T-helper 17 cell (primary cell): ENCODE measurements around the gene VTN. TPM values are rescaled to one million over a fixed set of nuclear protein-coding genes. Genes with fewer than 3 reads are reported as not detected.

Experiments
- ATAC-seq: fragments of 150-1000 bp; cut with Tn5 transposase; 2 replicates; pipeline ENCODE4 v1.10.0; 2021; ENCODE audit warnings: mild to moderate bottlenecking, moderate library complexity
- DNase-seq, 3 donors: peaks; one replicate each; pipeline versions ENCODE4 v3.0.0 to v3.0.0-alpha.2; 2020 to 2021
- H3K9me3 ChIP-seq: one replicate; pipeline ENCODE4 v1.7.0; 2013; ENCODE audit warnings: low read length, mild to moderate bottlenecking; ENCODE audit not compliant: control insufficient read depth, poor library complexity, severe bottlenecking
- H3K27ac Mint-ChIP-seq: one replicate; pipeline ENCODE4 v1.8.0; 2022; ENCODE audit warnings: mild to moderate bottlenecking, moderate library complexity, mixed read lengths
- H3K27me3 Mint-ChIP-seq: one replicate; pipeline ENCODE4 v1.8.0; 2022; ENCODE audit warnings: mixed read lengths
- H3K36me3 Mint-ChIP-seq: one replicate; pipeline ENCODE4 v1.8.0; 2022; ENCODE audit warnings: low read depth, mixed read lengths
- H3K4me1 Mint-ChIP-seq: one replicate; pipeline ENCODE4 v1.8.0; 2022; ENCODE audit warnings: mild to moderate bottlenecking, mixed read lengths
- H3K4me3 Mint-ChIP-seq: one replicate; pipeline ENCODE4 v1.8.0; 2022; ENCODE audit warnings: mild to moderate bottlenecking, moderate library complexity, mixed read lengths
- total RNA-seq, 4 donors: library from RNA in 2 of 4; stranded (reverse) in 2 of 4; gene quantifications; one replicate each; pipeline ENCODE4 v1.2.3 and lab custom pipeline; 2022 to 2026

VTN gene
- under 1 TPM in 1 of 2 donors, not detected in 1; 0.90 TPM for total RNA-seq
- total RNA-seq (lab: John Stamatoyannopoulos, UW): 0.12 to 0.38 reads per million in 2 donors

- H3K4me3 Mint-ChIP-seq: peak within 1 kb of the TSS; percentile 97
- no peaks in the 10 kb centered on the region for H3K27me3 Mint-ChIP-seq
- no peak for DNase-seq
- H3K4me1 Mint-ChIP-seq: peaks cover 13% of the 10 kb centered on the region
- no peaks in the 10 kb centered on the region for H3K9me3 ChIP-seq
- no peaks in the 10 kb centered on the region for H3K36me3 Mint-ChIP-seq
- peak within 1 kb of the TSS; percentile 85 for H3K27ac Mint-ChIP-seq
- ATAC-seq: no peak
These were observed at the start of gene VTN for GRCh38 chr17:28370035-28370743. Gene VTN (minus strand): TSS chr17:28370307. CDS start chr17:28370203, 104 bp downstream.

- Mint-ChIP-seq H3K36me3 (peaks cover 3% of the 10 kb centered on the region), H3K27me3 (peaks cover 29% of the 10 kb centered on the region), H3K4me1 (peaks cover 8% of the 10 kb centered on the region), H3K4me3 (no peak overlapping the region), H3K27ac (no peak overlapping the region)
- H3K9me3 ChIP-seq: no peaks in the 10 kb centered on the region
- ATAC-seq (peak; percentile 93), DNase-seq (peak in 1 of 3 donors; percentile 44)
These were observed 46.7 kb upstream of the VTN start for GRCh38 chr17:28416703-28417311.

GRCh38 chr17:28415886-28416285 is 45.8 kb upstream of the VTN start:
- Mint-ChIP-seq H3K27ac (no peak overlapping the region), H3K4me3 (no peak overlapping the region), H3K4me1 (peaks cover 8% of the 10 kb centered on the region), H3K36me3 (peaks cover 3% of the 10 kb centered on the region), H3K27me3 (peaks cover 37% of the 10 kb centered on the region)
- no peaks in the 10 kb centered on the region for H3K9me3 ChIP-seq
- DNase-seq: no peak
- ATAC-seq: no peak

GRCh38 chr17:28413804-28414203 is 43.7 kb upstream of the VTN start:
- H3K36me3 Mint-ChIP-seq: peaks cover 3% of the 10 kb centered on the region
- peaks cover 45% of the 10 kb centered on the region for H3K27me3 Mint-ChIP-seq
- H3K4me1 Mint-ChIP-seq: peaks cover 8% of the 10 kb centered on the region
- no peak overlapping the region for H3K4me3 Mint-ChIP-seq
- H3K9me3 ChIP-seq: no peaks in the 10 kb centered on the region
- no peak for ATAC-seq
- H3K27ac Mint-ChIP-seq: no peak overlapping the region
- no peak for DNase-seq

GRCh38 chr17:28412099-28412498 is 42.0 kb upstream of the VTN start:
- Mint-ChIP-seq H3K27me3 (peaks cover 50% of the 10 kb centered on the region), H3K4me1 (peaks cover 8% of the 10 kb centered on the region)

GRCh38 chr17:28407974-28408306 is 37.8 kb upstream of the VTN start:
- peaks cover 5% of the 10 kb centered on the region for H3K4me1 Mint-ChIP-seq
- H3K27ac Mint-ChIP-seq: no peak overlapping the region
- H3K27me3 Mint-ChIP-seq: peaks cover 28% of the 10 kb centered on the region
- H3K9me3 ChIP-seq: no peaks in the 10 kb centered on the region
- no peak overlapping the region for H3K4me3 Mint-ChIP-seq
- H3K36me3 Mint-ChIP-seq: peaks cover 3% of the 10 kb centered on the region
- no peak for ATAC-seq
- no peak for DNase-seq

More at GRCh38 chr17:28412099-28412498, 42.0 kb upstream of the VTN start:
- no peak overlapping the region for H3K27ac Mint-ChIP-seq
- no peak overlapping the region for H3K4me3 Mint-ChIP-seq
- peaks cover 6% of the 10 kb centered on the region for H3K36me3 Mint-ChIP-seq
- no peaks in the 10 kb centered on the region for H3K9me3 ChIP-seq
- DNase-seq (no peak), ATAC-seq (no peak)

GRCh38 chr17:28407130-28407973 is 37.2 kb upstream of the VTN start:
- Mint-ChIP-seq H3K27ac (no peak overlapping the region), H3K4me3 (peak overlapping the region; percentile 36)
- DNase-seq: no peak

GRCh38 chr17:28406473-28406814 is 36.3 kb upstream of the VTN start:
- peak overlapping the region; percentile 79 for H3K4me3 Mint-ChIP-seq
- peak; percentile 47 for ATAC-seq

More at GRCh38 chr17:28407130-28407973, 37.2 kb upstream of the VTN start:
- Mint-ChIP-seq H3K36me3 (peaks cover 3% of the 10 kb centered on the region), H3K4me1 (peaks cover 7% of the 10 kb centered on the region), H3K27me3 (peaks cover 28% of the 10 kb centered on the region)
- H3K9me3 ChIP-seq: no peaks in the 10 kb centered on the region
- no peak for ATAC-seq

GRCh38 chr17:28405632-28406472 is 35.7 kb upstream of the VTN start, which contains the start of gene SLC46A1:
Gene SLC46A1 (minus strand): TSS chr17:28406212. CDS start chr17:28406114, 98 bp downstream.
- Mint-ChIP-seq H3K27me3 (peaks cover 15% of the 10 kb centered on the region), H3K36me3 (peaks cover 3% of the 10 kb centered on the region), H3K4me3 (peak within 1 kb of the TSS; percentile 85), H3K4me1 (peaks cover 9% of the 10 kb centered on the region), H3K27ac (no peak within 1 kb of the TSS)
- DNase-seq: no peak
- no peaks in the 10 kb centered on the region for H3K9me3 ChIP-seq
- peak; percentile 76 for ATAC-seq

More at GRCh38 chr17:28406473-28406814, 36.3 kb upstream of the VTN start:
- DNase-seq: no peak
- Mint-ChIP-seq H3K27me3 (peaks cover 20% of the 10 kb centered on the region), H3K4me1 (peaks cover 9% of the 10 kb centered on the region), H3K36me3 (peaks cover 3% of the 10 kb centered on the region), H3K27ac (no peak overlapping the region)
- no peaks in the 10 kb centered on the region for H3K9me3 ChIP-seq

GRCh38 chr17:28404812-28405570 is 34.9 kb upstream of the VTN start:
- Mint-ChIP-seq H3K4me1 (peaks cover 9% of the 10 kb centered on the region), H3K4me3 (peak overlapping the region; percentile 85), H3K36me3 (peaks cover 3% of the 10 kb centered on the region), H3K27me3 (peaks cover 8% of the 10 kb centered on the region), H3K27ac (peak overlapping the region; percentile 47)
- no peak for ATAC-seq
- no peaks in the 10 kb centered on the region for H3K9me3 ChIP-seq
- DNase-seq: no peak

- DNase-seq (no peak), ATAC-seq (no peak)
- peak overlapping the region; percentile 47 for H3K27ac Mint-ChIP-seq
- peaks cover 8% of the 10 kb centered on the region for H3K27me3 Mint-ChIP-seq
- H3K4me3 Mint-ChIP-seq: peak overlapping the region; percentile 85
- H3K9me3 ChIP-seq: no peaks in the 10 kb centered on the region
- H3K4me1 Mint-ChIP-seq: peaks cover 9% of the 10 kb centered on the region
- peaks cover 3% of the 10 kb centered on the region for H3K36me3 Mint-ChIP-seq
These were observed 34.3 kb upstream of the VTN start for GRCh38 chr17:28404461-28404811.

GRCh38 chr17:28404007-28404406 is 33.9 kb upstream of the VTN start:
- Mint-ChIP-seq H3K4me1 (peaks cover 9% of the 10 kb centered on the region), H3K4me3 (peak overlapping the region; percentile 85), H3K27ac (no peak overlapping the region), H3K27me3 (peaks cover 8% of the 10 kb centered on the region), H3K36me3 (peaks cover 3% of the 10 kb centered on the region)
- no peaks in the 10 kb centered on the region for H3K9me3 ChIP-seq
- no peak for DNase-seq
- ATAC-seq: no peak
